GM18873 (cell line): ENCODE data around the gene PLXDC1.
"Not testable (repeated sequence)": the region's sequence is repeated elsewhere in the genome, so short reads cannot be mapped to it uniquely, and the experiment has no call there.

ENCODE experiments used
- ATAC-seq: cut with Tn5 transposase; IDR thresholded peaks from one replicate; pipeline ENCODE4 v1.9.1; 2021; ENCODE audit warnings: mild to moderate bottlenecking, moderate library complexity, moderate number of reproducible peaks; ENCODE audit not compliant: unreplicated experiment, low FRiP score

Gene PLXDC1

DNA sequence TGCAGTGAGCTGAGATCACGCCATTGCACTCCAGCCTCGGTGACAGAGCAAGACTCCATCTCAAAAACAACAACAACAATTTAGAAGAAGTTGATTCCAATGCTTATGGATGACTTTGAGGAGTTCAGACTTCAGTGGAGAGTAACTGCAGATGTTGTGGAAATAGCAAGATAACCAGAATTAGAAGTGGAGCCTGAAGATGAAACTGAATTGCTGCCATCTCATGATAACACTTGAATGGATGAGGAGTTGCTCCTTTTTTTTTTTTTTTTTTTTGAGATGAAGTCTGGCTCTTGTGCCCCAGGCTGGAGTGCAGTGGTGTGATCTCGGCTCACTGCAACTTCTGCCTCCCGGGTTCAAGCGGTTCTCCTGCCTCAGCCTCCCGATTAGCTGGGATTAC, 131.4 kb downstream of the PLXDC1 start:
- not testable (repeated sequence) for ATAC-seq

DNA sequence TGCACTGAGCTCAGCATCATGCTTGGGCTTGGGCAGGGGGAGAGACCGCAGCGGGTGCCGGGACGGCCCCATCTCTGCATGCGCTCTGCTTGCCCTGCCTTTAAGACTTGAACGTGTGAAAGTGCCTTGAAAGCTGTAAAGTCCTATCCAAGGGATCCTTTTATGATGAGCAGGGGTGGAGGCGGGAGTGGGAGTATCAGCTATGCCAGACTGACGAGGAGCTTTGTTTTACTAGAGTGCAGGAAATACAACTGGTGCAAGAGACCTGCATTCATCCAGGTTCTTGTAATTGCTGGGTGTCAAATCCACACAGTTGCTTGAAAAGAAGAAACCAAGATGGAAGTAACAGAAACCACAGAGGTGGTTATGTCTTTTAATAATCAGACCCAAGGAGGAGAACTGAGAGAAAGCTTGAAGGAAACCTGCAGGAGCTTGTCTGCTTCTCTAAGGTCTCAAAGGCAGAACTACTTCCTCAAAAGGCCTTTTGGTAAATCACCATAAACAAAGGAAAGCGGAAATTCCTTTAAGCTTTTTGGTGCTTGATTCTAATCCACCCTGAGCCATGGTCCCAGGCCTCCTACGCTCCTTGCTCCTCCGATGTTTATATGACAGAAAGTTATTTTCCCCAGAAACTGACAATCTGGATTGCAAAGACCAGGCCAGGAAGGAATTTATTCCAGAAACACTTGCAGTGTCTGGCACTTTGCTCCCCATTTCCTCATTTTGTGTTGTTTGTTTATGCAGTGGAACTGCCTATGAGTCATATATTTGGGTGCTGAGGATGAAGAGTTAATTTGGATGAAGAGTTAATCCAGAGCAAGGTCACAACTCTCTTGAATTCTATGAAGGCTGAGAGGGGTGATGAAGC, 132.9 kb downstream of the PLXDC1 start:
- no peak for ATAC-seq

DNA sequence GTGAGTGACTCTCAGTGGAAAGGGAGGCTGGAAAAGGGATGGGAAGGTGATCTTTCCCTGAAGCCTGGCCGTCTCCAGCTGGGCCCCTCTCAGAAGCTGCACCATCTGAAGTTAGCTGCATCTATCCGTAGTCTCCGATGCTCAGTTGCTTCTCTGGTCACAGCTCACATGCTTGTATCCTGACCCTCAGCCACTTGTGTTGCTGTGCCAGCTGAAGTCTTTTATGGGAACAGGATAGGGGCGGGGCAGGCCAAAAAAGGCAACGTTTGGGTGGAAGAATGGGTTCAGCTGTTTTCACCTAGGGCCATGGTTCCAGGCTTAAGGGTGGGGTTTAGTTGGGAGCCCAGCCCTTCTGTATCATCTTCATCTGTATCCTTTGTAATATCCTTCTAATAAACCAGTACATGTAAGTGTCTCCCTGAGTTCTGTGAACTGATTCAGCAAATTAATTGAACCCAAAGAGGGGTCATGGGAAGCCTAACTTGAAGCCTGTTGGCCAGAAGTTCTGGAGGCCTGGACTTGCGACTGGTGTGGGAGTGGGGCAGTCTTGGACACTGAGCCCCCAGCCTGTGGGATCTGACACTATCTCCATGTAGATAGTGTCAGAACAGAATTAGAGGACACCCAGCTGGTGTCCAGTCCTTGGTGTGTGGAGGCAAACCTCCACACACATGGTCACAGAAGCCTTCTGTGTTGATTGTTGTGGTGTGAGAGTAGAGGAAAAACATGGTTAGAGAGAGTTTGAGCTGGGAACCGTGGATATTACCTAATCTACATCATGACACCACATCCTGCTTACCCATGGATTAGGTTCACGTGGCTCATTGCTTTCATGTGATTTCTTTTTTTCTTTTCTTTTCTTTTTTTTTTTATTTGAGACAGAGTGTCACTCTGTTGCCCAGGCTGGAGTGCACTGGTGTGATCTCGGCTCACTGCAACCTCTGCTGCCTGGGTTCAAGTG, 135.0 kb downstream of the PLXDC1 start:
- no peak for ATAC-seq

DNA sequence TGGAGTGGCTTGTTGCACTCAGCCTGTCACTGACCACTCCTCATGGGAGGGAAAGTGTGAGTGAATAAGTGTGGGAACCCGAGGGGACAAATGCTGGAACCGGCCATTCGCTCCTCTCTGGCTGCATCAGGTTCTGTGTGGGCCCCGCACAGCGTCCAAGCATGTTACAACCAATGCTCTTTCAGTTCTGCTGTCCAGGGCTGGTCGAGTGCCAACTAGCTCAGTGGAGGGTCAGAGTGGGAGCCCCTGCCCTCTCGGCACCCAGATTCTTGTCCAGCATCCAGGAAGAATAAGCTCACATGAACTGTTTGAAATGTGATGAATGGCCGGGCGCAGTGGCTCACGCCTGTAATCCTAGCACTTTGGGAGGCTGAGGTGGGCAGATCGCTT, 135.9 kb downstream of the PLXDC1 start:
- no peak for ATAC-seq

DNA sequence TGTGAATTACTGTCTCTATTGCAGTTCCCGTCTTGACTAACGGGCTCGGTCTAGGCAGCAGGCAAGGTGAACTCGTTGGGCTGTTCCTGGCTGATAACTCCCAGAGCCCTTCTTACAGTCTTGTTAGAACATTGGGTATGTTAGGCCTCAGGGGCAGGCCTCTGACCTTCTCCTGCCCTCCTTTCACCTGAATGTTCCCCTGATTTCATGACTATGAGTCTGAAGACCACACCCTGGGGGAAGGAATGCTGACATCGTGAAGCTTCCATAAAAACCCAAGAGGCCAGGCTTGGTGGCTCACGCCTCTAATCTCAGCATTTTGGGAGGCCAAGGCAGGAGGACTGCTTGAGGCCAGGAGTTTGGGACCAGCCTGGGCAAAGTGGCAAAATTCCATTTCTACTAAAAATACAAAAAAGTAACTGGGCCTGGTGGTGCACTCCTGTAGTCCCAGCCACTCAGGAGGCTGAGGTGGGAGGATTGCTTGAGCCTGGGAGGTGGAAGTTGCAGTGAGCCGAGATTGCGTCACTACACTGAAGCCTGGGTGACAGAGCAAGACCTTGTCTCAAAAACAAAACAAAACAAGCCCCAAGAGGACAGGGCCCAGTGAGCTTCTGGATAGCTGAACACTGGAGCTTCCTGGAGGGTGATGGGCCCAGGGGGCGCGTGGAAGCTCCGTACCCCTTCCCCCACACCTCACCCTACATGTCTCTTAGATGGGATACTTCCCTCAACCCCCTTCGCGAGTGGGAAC, 136.5 kb downstream of the PLXDC1 start:
- no peak for ATAC-seq

GRCh38 chr17:39014044-39014794, 137.2 kb downstream of the PLXDC1 start:
- no peak for ATAC-seq
